ENCODE data around the gene ADO. TPM values are rescaled to one million over a fixed set of nuclear protein-coding genes. Genes with fewer than 3 reads are reported as not detected.

ADO gene
- total RNA-seq, 4 donors from 2014 or later = 11.6 to 31.6 (median 27.1) TPM

DNA sequence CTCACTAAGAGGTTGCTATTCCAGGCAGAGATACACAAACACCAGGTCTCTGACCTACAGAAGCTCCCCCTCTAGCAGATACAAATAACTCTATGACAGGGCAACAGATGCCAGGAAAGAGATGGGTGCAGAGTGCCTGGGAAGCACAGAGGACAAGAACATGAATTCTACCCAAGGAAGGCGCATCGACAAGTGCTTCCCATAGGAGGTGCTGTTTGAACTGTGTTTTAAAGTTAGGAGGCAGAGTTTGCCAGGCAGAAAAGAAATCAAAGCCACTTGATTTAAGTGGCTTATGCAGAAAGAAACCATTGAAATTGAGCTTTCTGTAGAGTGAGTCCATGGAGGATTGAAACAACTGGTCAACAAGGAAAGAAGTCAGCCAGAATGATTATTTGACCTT, 46.9 kb downstream of the ADO start:
- in situ Hi-C loops (cut with MboI; ENCODE audit: low sequenced_read_pairs in 4 of 4) = no loop called here
- no peak for DNase-seq
- H3K36me3 ChIP-seq = no peaks in the 10 kb centered on the region
- H3K4me3 ChIP-seq = no peak overlapping the region
- TF ChIP-seq, protein P1, sequence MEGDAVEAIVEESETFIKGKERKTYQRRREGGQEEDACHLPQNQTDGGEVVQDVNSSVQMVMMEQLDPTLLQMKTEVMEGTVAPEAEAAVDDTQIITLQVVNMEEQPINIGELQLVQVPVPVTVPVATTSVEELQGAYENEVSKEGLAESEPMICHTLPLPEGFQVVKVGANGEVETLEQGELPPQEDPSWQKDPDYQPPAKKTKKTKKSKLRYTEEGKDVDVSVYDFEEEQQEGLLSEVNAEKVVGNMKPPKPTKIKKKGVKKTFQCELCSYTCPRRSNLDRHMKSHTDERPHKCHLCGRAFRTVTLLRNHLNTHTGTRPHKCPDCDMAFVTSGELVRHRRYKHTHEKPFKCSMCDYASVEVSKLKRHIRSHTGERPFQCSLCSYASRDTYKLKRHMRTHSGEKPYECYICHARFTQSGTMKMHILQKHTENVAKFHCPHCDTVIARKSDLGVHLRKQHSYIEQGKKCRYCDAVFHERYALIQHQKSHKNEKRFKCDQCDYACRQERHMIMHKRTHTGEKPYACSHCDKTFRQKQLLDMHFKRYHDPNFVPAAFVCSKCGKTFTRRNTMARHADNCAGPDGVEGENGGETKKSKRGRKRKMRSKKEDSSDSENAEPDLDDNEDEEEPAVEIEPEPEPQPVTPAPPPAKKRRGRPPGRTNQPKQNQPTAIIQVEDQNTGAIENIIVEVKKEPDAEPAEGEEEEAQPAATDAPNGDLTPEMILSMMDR (IDR thresholded peaks at IDR 0.05 in 4 of 5, conservative IDR thresholded peaks at IDR 0.05 in 1 of 5) = no peak
- no peak for TF ChIP-seq POLR2A (IDR thresholded peaks at IDR 0.05)
- H3K27me3 ChIP-seq = no peaks in the 10 kb centered on the region
- intact Hi-C loops (cut with DNase I; ENCODE audit: low total_unique reads) = no loop called here
- H3K27ac ChIP-seq = no peak overlapping the region
- H3K4me1 ChIP-seq = no peaks in the 10 kb centered on the region
- H3K9me3 ChIP-seq = no peaks in the 10 kb centered on the region
- ATAC-seq = no peak

GRCh38 chr10:62852961-62853702, 48.6 kb downstream of the ADO start:
- Histone ChIP-seq H3K27ac (no peak overlapping the region), H3K4me1 (no peaks in the 10 kb centered on the region), H3K9me3 (no peaks in the 10 kb centered on the region), H3K4me3 (no peak overlapping the region), H3K36me3 (no peaks in the 10 kb centered on the region), H3K27me3 (no peaks in the 10 kb centered on the region)
- intact Hi-C loops (cut with DNase I; ENCODE audit: low total_unique reads) = no loop called here
- no peak for TF ChIP-seq POLR2A (IDR thresholded peaks at IDR 0.05)
- TF ChIP-seq, protein P1 (IDR thresholded peaks at IDR 0.05 in 4 of 5, conservative IDR thresholded peaks at IDR 0.05 in 1 of 5) = no peak
- DNase-seq (no peak), ATAC-seq (no peak)
- in situ Hi-C loops (cut with MboI; ENCODE audit: low sequenced_read_pairs in 4 of 4) = no loop called here

- H3K9me3 ChIP-seq = no peaks in the 10 kb centered on the region
- in situ Hi-C loops (cut with MboI; ENCODE audit: low sequenced_read_pairs in 4 of 4) = no loop called here
- no peak overlapping the region for H3K27ac ChIP-seq
- H3K4me3 ChIP-seq = no peak overlapping the region
- no peaks in the 10 kb centered on the region for H3K36me3 ChIP-seq
- ATAC-seq (no peak), DNase-seq (no peak)
- intact Hi-C loops (cut with DNase I; ENCODE audit: low total_unique reads) = no loop called here
- TF ChIP-seq POLR2A (IDR thresholded peaks at IDR 0.05) = no peak
- TF ChIP-seq, protein P1 (IDR thresholded peaks at IDR 0.05 in 4 of 5, conservative IDR thresholded peaks at IDR 0.05 in 1 of 5) = no peak
- H3K27me3 ChIP-seq = no peaks in the 10 kb centered on the region
- no peaks in the 10 kb centered on the region for H3K4me1 ChIP-seq
Observed at GRCh38 chr10:62853710-62854109, 49.2 kb downstream of the ADO start.

GRCh38 chr10:62856021-62856420, 51.5 kb downstream of the ADO start:
- intact Hi-C loops (cut with DNase I; ENCODE audit: low total_unique reads) (no loop called here), in situ Hi-C loops (cut with MboI; ENCODE audit: low sequenced_read_pairs in 4 of 4) (no loop called here)
- Histone ChIP-seq H3K4me3 (no peak overlapping the region), H3K4me1 (no peaks in the 10 kb centered on the region), H3K36me3 (no peaks in the 10 kb centered on the region), H3K27ac (no peak overlapping the region), H3K27me3 (no peaks in the 10 kb centered on the region), H3K9me3 (no peaks in the 10 kb centered on the region)
- TF ChIP-seq, protein P1 (IDR thresholded peaks at IDR 0.05 in 4 of 5, conservative IDR thresholded peaks at IDR 0.05 in 1 of 5) = no peak
- no peak for TF ChIP-seq POLR2A (IDR thresholded peaks at IDR 0.05)
- ATAC-seq (no peak), DNase-seq (no peak)

Other genes with a start within 250 kb of the ADO start
- gene EGR2, start 11.6 kb downstream of the ADO start, total RNA-seq = 1 to 10 TPM in 1 of 4 donors, under 1 TPM in 2, not detected in 1; 0.40 to 1.5 (median 0.76) TPM